Calu3 (cell line): ENCODE measurements around the gene SGF29. TPM values are rescaled to one million over a fixed set of nuclear protein-coding genes. Genes with fewer than 3 reads are reported as not detected.
"Not testable (repeated sequence)": the region's sequence is repeated elsewhere in the genome, so short reads cannot be mapped to it uniquely, and the experiment has no call there.

ENCODE experiments used
- BruUV-seq: library from RNA; stranded (reverse); fragments of 400-500 nt; replicated peaks from 2 replicates; lab custom pipeline; 2021; lab: Mats Ljungman, UMichigan
- CTCF ChIA-PET: fragments of 300-600 bp; sonication (Branson Sonifier 250); formaldehyde crosslinking; loops from one replicate; lab custom pipeline; 2022; ENCODE audit warnings: antibody characterized with exemption; lab: Charles Lee
- DNase-seq: peaks from one replicate; pipeline ENCODE4 v3.0.0; 2022
- H3K27ac Mint-ChIP-seq: one replicate; pipeline ENCODE4 v1.8.0; 2022; ENCODE audit warnings: mixed read lengths; ENCODE audit not compliant: unreplicated experiment
- H3K27me3 Mint-ChIP-seq: one replicate; pipeline ENCODE4 v1.8.0; 2022; ENCODE audit warnings: mixed read lengths; ENCODE audit not compliant: unreplicated experiment
- H3K36me3 Mint-ChIP-seq: one replicate; pipeline ENCODE4 v1.8.0; 2022; ENCODE audit warnings: mild to moderate bottlenecking, moderate library complexity, mixed read lengths; ENCODE audit not compliant: insufficient read depth, unreplicated experiment
- H3K4me1 Mint-ChIP-seq: one replicate; pipeline ENCODE4 v1.8.0; 2022; ENCODE audit warnings: mild to moderate bottlenecking, low read depth, mixed read lengths; ENCODE audit not compliant: unreplicated experiment
- H3K4me3 Mint-ChIP-seq: one replicate; pipeline ENCODE4 v1.8.0; 2022; ENCODE audit warnings: mild to moderate bottlenecking, low read depth, moderate library complexity, mixed read lengths; ENCODE audit not compliant: unreplicated experiment
- H3K9me3 Mint-ChIP-seq: one replicate; pipeline ENCODE4 v1.8.0; 2022; ENCODE audit warnings: low read depth, mixed read lengths; ENCODE audit not compliant: unreplicated experiment
- intact Hi-C: fragments of 100-400 bp; cut with micrococcal nuclease; formaldehyde crosslinking; loops from one replicate; pipeline ENCODE4 v1.10.0; 2022; ENCODE audit not compliant: unreplicated experiment
- total RNA-seq: library from RNA; stranded (reverse); gene quantifications from 2 replicates; pipeline ENCODE4 v1.2.3, GENCODE V29; 2022
- TF ChIP-seq, protein P1 (sequence below): fragments of 200-600 bp; IDR thresholded peaks from one replicate; pipeline ENCODE4 v1.8.0; 2022; ENCODE audit warnings: antibody characterized with exemption; ENCODE audit not compliant: unreplicated experiment

Gene SGF29
- total RNA-seq, 1 experiment from 2014 or later: 31.0 TPM

DNA sequence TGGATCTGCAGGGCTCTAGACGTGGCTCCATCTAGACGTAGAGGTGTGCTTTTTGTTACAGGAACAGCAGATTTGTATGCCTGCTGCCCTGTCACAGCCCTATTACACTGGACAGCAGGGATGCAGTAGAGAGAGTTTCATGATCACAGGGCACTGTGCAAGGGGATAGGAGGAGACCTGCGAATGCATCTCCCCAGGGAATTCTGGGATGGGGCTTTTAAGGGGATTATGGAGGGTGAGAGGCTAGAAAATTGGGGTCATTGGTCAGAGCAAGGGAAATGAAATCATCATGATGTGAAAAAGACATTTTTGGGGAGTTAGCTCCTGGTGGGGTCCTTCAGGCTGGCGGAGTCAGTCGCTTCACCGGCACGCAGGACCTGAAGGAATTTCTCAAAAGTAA, 11.1 kb upstream of the SGF29 start:
- DNase-seq: no peak
- no peaks in the 10 kb centered on the region for H3K4me1 Mint-ChIP-seq
- no peaks in the 10 kb centered on the region for H3K36me3 Mint-ChIP-seq
- H3K9me3 Mint-ChIP-seq: no peaks in the 10 kb centered on the region
- no peak overlapping the region for H3K4me3 Mint-ChIP-seq
- no TSS peak for BruUV-seq
- CTCF ChIA-PET: interaction anchor here (0.5 kb wide), 1 partner anchor 437 kb away, joined by 5 read pairs; no protein-coding TSS in a partner anchor
- no peak overlapping the region for H3K27ac Mint-ChIP-seq
- TF ChIP-seq, protein P1, sequence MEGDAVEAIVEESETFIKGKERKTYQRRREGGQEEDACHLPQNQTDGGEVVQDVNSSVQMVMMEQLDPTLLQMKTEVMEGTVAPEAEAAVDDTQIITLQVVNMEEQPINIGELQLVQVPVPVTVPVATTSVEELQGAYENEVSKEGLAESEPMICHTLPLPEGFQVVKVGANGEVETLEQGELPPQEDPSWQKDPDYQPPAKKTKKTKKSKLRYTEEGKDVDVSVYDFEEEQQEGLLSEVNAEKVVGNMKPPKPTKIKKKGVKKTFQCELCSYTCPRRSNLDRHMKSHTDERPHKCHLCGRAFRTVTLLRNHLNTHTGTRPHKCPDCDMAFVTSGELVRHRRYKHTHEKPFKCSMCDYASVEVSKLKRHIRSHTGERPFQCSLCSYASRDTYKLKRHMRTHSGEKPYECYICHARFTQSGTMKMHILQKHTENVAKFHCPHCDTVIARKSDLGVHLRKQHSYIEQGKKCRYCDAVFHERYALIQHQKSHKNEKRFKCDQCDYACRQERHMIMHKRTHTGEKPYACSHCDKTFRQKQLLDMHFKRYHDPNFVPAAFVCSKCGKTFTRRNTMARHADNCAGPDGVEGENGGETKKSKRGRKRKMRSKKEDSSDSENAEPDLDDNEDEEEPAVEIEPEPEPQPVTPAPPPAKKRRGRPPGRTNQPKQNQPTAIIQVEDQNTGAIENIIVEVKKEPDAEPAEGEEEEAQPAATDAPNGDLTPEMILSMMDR: no peak
- intact Hi-C loops: no loop called here
- H3K27me3 Mint-ChIP-seq: peaks cover 5% of the 10 kb centered on the region

DNA sequence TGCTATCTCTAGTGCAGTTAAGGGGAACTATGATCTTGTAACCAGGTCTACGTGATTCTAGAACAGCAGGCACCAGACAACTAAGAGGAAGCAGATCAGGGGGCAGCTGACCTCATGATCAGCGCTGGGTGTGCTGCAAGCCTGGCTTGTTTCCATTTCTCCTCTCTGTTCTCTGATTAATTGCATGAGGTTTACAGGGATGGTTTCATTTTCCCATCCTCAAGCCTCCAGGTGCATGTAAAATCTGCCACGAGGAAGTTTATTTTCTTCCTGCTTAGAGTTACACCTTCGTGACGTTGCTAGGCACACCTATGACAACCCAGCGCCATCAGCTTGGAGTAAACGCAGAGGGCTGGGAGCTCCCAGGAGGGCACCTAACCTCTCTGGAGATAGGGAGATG, 10.6 kb upstream of the SGF29 start:
- H3K9me3 Mint-ChIP-seq: no peaks in the 10 kb centered on the region
- TF ChIP-seq, protein P1: no peak
- H3K36me3 Mint-ChIP-seq: no peaks in the 10 kb centered on the region
- no peak overlapping the region for H3K4me3 Mint-ChIP-seq
- H3K27me3 Mint-ChIP-seq: peaks cover 9% of the 10 kb centered on the region
- intact Hi-C loops: no loop called here
- CTCF ChIA-PET: interaction anchor here (0.5 kb wide), 1 partner anchor 437 kb away, joined by 5 read pairs; no protein-coding TSS in a partner anchor
- H3K4me1 Mint-ChIP-seq: no peaks in the 10 kb centered on the region
- DNase-seq: peak; percentile 15
- H3K27ac Mint-ChIP-seq: no peak overlapping the region
- no TSS peak for BruUV-seq

DNA sequence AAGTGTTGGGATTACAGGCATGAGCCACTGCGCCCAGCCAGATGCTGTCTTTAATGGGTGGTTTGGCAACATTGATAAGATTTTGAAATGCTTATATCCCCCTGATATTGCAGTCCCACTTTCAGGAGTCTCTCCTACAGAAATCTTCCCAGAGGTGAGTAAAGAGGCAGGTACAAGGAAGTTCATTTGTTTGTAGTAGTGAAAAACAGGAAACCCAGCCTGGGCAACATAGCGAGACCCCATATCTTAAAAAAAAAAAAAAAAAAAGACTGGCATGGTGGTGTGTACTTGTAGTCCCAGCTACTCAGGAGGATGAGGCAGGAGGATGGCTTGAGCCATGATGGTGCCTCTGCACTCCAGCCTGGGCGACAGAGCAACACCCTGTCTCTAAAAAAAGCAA, 8.7 kb upstream of the SGF29 start:
- peaks cover 14% of the 10 kb centered on the region for H3K27me3 Mint-ChIP-seq
- TF ChIP-seq, protein P1: no peak
- H3K4me1 Mint-ChIP-seq: no peaks in the 10 kb centered on the region
- H3K36me3 Mint-ChIP-seq: no peaks in the 10 kb centered on the region
- no peaks in the 10 kb centered on the region for H3K9me3 Mint-ChIP-seq
- no peak overlapping the region for H3K27ac Mint-ChIP-seq
- CTCF ChIA-PET: no interaction called here
- H3K4me3 Mint-ChIP-seq: no peak overlapping the region
- DNase-seq: no peak
- BruUV-seq: no TSS peak
- intact Hi-C loops: no loop called here

DNA sequence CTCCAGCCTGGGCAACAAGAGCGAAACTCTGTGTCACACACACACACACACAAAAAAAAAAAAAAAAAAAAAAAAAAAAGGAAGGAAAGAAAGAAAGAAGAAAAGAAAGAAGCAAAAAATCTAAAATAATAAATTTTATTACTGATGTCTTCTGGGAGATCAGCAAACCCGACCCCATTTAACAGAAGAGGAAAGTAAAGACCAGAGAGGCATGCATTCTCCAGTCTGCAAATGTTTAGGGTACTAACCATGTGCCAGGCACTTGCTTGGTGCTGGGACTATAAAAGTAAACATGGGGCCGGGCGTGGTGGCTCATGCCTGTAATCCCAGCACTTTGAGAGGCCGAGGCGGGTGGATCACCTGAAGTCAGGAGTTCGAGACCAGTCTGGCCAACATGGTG, 7.8 kb upstream of the SGF29 start:
- H3K4me3 Mint-ChIP-seq, DNase-seq, BruUV-seq, H3K36me3 Mint-ChIP-seq, H3K27ac Mint-ChIP-seq, CTCF ChIA-PET, intact Hi-C loops, H3K9me3 Mint-ChIP-seq, H3K4me1 Mint-ChIP-seq: not testable (repeated sequence)
- H3K27me3 Mint-ChIP-seq: peaks cover 14% of the 10 kb centered on the region

DNA sequence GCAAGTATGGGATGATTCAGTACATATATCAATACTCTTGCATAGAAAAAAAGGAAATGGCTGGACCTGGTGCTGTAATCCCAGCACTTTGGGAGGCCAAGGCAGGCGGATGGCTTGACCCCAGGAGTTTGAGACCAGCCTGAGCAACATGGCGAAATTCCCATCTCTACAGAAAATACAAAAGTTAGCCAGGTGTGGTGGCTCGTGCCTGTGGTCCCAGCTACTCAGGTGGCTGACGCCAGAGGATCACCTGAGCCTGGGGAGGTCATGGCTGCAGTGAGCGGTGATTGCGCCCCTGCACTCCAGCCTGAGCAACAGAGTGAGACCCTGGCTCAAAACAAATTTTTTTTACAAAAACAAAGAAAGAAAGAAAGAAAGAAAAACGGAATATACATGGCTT, 7.1 kb upstream of the SGF29 start:
- DNase-seq: no peak
- Mint-ChIP-seq H3K9me3 (no peaks in the 10 kb centered on the region), H3K27ac (no peak overlapping the region), H3K4me1 (no peaks in the 10 kb centered on the region), H3K36me3 (no peaks in the 10 kb centered on the region), H3K27me3 (peaks cover 14% of the 10 kb centered on the region), H3K4me3 (no peak overlapping the region)
- CTCF ChIA-PET: no interaction called here
- TF ChIP-seq, protein P1: no peak
- no TSS peak for BruUV-seq
- intact Hi-C loops: no loop called here
